ENCODE data around the gene ZNRF3.

Gene ZNRF3

DNA sequence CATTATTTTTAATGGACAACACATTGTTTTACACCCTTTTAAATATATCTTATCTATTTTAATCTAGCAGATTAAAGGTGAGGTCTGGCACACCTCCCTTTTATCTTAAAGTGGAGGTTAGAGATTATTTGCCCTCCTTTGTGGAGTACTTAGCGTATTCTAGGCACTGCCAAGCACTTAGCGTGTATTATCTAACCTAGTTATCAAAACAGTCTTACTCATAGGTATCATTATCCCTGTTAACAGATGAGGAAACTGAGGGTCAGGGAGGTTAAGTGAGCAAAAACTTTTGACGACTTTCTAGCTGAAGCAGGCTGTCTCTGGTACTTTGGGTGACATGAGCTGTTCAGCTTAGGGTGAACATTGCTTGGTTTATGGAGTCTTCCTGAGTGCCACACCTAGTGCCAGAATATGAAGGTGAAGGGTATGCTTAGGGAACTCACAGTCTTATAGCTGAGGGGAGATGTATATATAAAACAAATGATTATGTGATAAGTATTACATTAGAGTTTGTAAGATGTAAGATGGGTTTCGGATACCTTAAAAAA lies 55.0 kb downstream of the ZNRF3 start:
- no peak for TF ChIP-seq USF1 (IDR thresholded peaks at IDR 0.05)
- TF ChIP-seq TEAD4 (IDR thresholded peaks at IDR 0.05), result no peak
- no peak for TF ChIP-seq YY1 (IDR thresholded peaks at IDR 0.05; ENCODE audit: low read depth)
- TF ChIP-seq NFIC (IDR thresholded peaks at IDR 0.05), result no peak
- no peak for TF ChIP-seq EP300 (IDR thresholded peaks at IDR 0.05; ENCODE audit: borderline replicate concordance)
- TF ChIP-seq TAF1 (IDR thresholded peaks at IDR 0.05; ENCODE audit: low read depth), result no peak
- TF ChIP-seq ZBTB7A (IDR thresholded peaks at IDR 0.05; ENCODE audit: low read depth), result no peak
- no peak for TF ChIP-seq FOXM1 (IDR thresholded peaks at IDR 0.05; ENCODE audit: borderline replicate concordance, low read depth)

DNA sequence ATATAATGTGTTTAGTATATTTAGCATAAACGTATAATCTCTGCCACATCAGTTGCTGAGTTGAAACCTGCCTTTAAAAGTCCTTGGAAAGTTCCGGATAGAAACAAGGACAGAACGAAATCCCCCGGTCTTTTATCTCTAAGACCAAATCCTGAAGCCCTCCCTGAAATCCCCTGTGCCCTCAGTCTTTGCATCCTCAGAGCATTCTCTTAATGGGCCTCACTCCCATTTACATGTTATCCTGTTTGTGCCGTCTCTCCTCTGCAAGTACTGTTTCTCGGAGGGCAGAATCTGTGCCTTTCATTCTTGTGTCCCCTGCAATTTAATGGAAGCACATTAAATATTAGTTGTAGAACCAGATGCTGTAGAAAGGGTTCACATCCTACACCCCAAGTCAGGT lies 56.0 kb downstream of the ZNRF3 start:
- TF ChIP-seq MAX (IDR thresholded peaks at IDR 0.05) (no peak), TAF1 (IDR thresholded peaks at IDR 0.05; ENCODE audit: low read depth) (no peak), TCF12 (IDR thresholded peaks at IDR 0.05; ENCODE audit: low read depth) (no peak), NFIC (IDR thresholded peaks at IDR 0.05) (no peak), CREB1 (IDR thresholded peaks at IDR 0.05; ENCODE audit: low read depth) (no peak), REST (IDR thresholded peaks at IDR 0.05; ENCODE audit: low read depth) (no peak)

GRCh38 chr22:28939932-28940331 lies 56.6 kb downstream of the ZNRF3 start:
- TF ChIP-seq RAD21 (IDR thresholded peaks at IDR 0.05; ENCODE audit: low read depth) (no peak), YY1 (IDR thresholded peaks at IDR 0.05; ENCODE audit: low read depth) (no peak), NFIC (IDR thresholded peaks at IDR 0.05) (no peak), REST (IDR thresholded peaks at IDR 0.05; ENCODE audit: low read depth) (no peak), EGR1 (IDR thresholded peaks at IDR 0.05) (no peak), TEAD4 (IDR thresholded peaks at IDR 0.05) (no peak), EP300 (IDR thresholded peaks at IDR 0.05; ENCODE audit: borderline replicate concordance) (no peak), USF1 (IDR thresholded peaks at IDR 0.05) (no peak), CREB1 (IDR thresholded peaks at IDR 0.05; ENCODE audit: low read depth) (no peak)

GRCh38 chr22:28940441-28940840 lies 57.1 kb downstream of the ZNRF3 start:
- no peak for TF ChIP-seq EP300 (IDR thresholded peaks at IDR 0.05; ENCODE audit: borderline replicate concordance)
- no peak for TF ChIP-seq TAF1 (IDR thresholded peaks at IDR 0.05; ENCODE audit: low read depth)
- TF ChIP-seq YY1 (IDR thresholded peaks at IDR 0.05; ENCODE audit: low read depth), result no peak
- no peak for TF ChIP-seq RAD21 (IDR thresholded peaks at IDR 0.05; ENCODE audit: low read depth)
- TF ChIP-seq TEAD4 (IDR thresholded peaks at IDR 0.05), result no peak

GRCh38 chr22:28942333-28942732 lies 59.0 kb downstream of the ZNRF3 start:
- TF ChIP-seq FOXM1 (IDR thresholded peaks at IDR 0.05; ENCODE audit: borderline replicate concordance, low read depth) (no peak), TAF1 (IDR thresholded peaks at IDR 0.05; ENCODE audit: low read depth) (no peak), RAD21 (IDR thresholded peaks at IDR 0.05; ENCODE audit: low read depth) (no peak), TEAD4 (IDR thresholded peaks at IDR 0.05) (no peak), MAX (IDR thresholded peaks at IDR 0.05) (no peak), ZBTB7A (IDR thresholded peaks at IDR 0.05; ENCODE audit: low read depth) (no peak), CEBPB (IDR thresholded peaks at IDR 0.05) (no peak), USF1 (IDR thresholded peaks at IDR 0.05) (no peak), TCF12 (IDR thresholded peaks at IDR 0.05; ENCODE audit: low read depth) (no peak), REST (IDR thresholded peaks at IDR 0.05; ENCODE audit: low read depth) (no peak), EGR1 (IDR thresholded peaks at IDR 0.05) (no peak), NFIC (IDR thresholded peaks at IDR 0.05) (no peak), YY1 (IDR thresholded peaks at IDR 0.05; ENCODE audit: low read depth) (no peak), CREB1 (IDR thresholded peaks at IDR 0.05; ENCODE audit: low read depth) (no peak), EP300 (IDR thresholded peaks at IDR 0.05; ENCODE audit: borderline replicate concordance) (no peak)

Measured in Ishikawa (cell line).